ENCODE data around the gene PRXL2B. TPM values are rescaled to one million over a fixed set of nuclear protein-coding genes. Genes with fewer than 3 reads are reported as not detected.

Gene PRXL2B
- total RNA-seq, 4 donors from 2014 or later, result 8.2 to 33.9 (median 11.3) TPM

DNA sequence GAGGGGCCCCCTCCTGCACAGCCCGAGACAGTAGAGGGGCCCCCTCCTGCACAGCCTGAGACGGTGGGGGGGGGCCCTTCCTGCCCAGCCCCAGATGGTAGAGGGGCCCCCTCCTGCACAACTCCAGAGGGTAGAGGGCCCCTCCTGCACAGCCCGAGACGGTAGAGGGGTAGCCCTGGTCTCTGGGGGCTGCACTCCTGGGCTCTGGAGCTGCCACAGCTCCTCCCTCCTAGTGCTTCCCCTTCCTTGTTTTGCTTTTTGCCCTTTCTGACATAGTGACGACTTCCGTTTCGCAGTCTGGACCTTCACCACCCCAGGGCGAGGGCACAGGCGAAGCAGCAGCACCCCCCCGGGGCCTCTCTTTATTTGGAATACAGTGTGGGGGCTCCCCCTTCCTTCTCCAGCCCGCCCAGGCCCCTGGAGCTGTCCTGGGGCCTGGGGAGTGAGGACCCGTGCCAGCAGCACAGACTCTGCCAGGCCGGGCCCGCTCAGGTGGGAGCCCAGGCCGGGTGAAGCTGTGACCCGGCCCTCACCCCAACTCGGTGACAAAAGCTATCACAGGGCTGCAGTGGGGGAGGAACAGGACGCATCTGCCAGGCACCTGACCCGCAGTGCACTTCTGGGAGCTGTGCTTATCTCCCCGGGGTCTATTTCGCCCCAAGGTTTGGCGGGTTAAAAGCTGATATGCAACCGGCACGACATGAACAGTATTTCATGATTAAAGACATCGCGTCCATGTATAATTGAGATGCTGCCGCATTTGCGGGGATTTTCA, 1.1 kb upstream of the PRXL2B start:
- peaks cover 0 to 20% (median 0%) of the 10 kb centered on the region in 3 donors for H3K36me3 ChIP-seq
- peaks cover 0 to 6% (median 0%) of the 10 kb centered on the region in 4 donors for H3K27me3 ChIP-seq
- DNase-seq, result peak; percentile 61
- peak overlapping the region; percentile 64 to 90 (median 84) for H3K4me3 ChIP-seq
- H3K4me1 ChIP-seq, result peaks cover 29 to 53% (median 36%) of the 10 kb centered on the region in 3 donors
- intact Hi-C loops (cut with DNase I), result no loop called here
- WGBS, 2 donors, result 0 to 4% methylated on average over 3 to 8 of the region's 28 CpGs
- peak in 2 of 4 donors; percentile 53 to 84 for TF ChIP-seq POLR2A (IDR thresholded peaks at IDR 0.05)
- TF ChIP-seq, protein P1, sequence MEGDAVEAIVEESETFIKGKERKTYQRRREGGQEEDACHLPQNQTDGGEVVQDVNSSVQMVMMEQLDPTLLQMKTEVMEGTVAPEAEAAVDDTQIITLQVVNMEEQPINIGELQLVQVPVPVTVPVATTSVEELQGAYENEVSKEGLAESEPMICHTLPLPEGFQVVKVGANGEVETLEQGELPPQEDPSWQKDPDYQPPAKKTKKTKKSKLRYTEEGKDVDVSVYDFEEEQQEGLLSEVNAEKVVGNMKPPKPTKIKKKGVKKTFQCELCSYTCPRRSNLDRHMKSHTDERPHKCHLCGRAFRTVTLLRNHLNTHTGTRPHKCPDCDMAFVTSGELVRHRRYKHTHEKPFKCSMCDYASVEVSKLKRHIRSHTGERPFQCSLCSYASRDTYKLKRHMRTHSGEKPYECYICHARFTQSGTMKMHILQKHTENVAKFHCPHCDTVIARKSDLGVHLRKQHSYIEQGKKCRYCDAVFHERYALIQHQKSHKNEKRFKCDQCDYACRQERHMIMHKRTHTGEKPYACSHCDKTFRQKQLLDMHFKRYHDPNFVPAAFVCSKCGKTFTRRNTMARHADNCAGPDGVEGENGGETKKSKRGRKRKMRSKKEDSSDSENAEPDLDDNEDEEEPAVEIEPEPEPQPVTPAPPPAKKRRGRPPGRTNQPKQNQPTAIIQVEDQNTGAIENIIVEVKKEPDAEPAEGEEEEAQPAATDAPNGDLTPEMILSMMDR (IDR thresholded peaks at IDR 0.05), result peak in 1 of 6 experiments; percentile 8
- H3K9me3 ChIP-seq, result no peaks in the 10 kb centered on the region
- peak overlapping the region; percentile 97 to 99 (median 98) for H3K27ac ChIP-seq

DNA sequence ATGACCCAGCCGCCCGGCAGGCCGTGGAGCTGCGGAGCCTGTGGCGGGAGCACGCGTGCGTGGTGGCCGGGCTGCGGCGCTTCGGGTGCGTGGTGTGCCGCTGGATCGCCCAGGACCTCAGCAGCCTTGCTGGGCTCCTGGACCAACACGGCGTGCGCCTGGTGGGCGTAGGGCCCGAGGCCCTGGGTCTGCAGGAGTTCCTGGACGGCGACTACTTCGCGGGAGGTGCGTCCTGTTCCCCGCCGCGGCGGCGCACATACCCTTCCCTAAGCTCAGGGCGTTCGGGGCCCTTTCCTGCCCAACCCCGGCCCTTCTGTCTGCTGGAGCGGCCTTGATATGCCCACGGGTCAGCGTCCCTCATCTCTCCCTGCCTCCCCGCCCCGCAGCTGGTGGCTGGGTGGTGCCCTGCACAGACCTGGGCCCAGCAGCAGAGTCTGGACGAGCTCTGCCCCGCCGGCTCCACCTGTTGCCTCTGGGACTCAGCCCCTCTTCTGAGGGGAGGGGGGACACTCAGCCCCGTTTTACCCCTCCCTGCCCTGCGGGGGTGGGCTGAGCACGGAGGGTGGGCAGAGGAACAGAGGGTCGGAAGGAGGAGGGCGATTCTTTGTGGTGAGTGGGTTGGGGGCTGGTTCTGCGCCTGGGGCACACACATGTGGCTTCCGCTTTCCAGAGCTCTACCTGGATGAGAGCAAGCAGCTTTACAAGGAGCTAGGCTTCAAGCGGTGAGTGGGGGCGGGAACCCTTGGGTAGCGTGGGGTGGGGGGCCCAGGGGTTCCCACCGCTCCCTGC, 688 bp downstream of the PRXL2B start:
- intact Hi-C loops (cut with DNase I), result no loop called here
- peak overlapping the region; percentile 64 to 90 (median 84) for H3K4me3 ChIP-seq
- no peak for DNase-seq
- H3K9me3 ChIP-seq, result no peaks in the 10 kb centered on the region
- no peak for TF ChIP-seq POLR2A (IDR thresholded peaks at IDR 0.05)
- TF ChIP-seq, protein P1 (IDR thresholded peaks at IDR 0.05), result no peak
- WGBS, 2 donors, result 83% methylated on average over 1 of the region's 52 CpGs; no CpG with 5 or more reads in 1 of the 2 donors
- no peaks in the 10 kb centered on the region for H3K27me3 ChIP-seq
- H3K36me3 ChIP-seq, result peaks cover 0 to 20% (median 0%) of the 10 kb centered on the region in 3 donors
- H3K4me1 ChIP-seq, result peaks cover 29 to 58% (median 36%) of the 10 kb centered on the region in 3 donors
- peak overlapping the region; percentile 97 to 99 (median 98) for H3K27ac ChIP-seq

DNA sequence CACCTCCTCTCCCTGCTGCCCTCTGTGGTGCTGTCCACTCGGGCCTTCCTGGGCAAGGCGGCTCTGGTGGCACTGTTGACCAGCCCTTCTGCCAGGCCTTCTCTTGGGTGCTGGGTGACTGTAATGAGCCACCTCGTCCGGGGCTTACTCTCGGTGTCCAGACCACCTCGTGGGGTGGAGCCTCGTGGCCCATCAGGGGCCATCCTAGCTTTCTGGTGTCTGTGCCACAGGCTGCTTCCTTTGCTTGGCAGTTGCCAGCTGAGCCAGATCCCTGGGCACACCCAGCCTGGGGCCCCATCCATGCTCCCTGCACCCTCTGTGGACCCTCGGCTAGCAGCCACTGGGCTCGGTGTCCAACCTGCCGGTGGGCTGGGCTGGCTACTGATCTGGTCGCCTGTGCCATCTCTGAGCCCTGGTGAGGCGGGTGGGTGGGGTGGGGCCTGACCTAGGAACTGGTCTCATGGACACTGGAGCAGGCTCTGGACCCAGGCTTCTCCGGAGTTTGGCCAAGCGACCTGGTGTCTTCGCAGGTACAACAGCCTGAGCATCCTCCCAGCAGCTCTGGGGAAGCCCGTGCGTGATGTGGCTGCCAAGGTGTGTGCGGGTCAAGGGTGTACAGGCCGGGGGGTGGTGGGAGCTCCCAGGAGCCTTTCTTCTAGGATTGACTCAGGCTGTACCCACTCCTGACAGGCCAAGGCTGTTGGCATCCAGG, 1.4 kb downstream of the PRXL2B start:
- peak overlapping the region; percentile 64 to 90 (median 84) for H3K4me3 ChIP-seq
- no peaks in the 10 kb centered on the region for H3K9me3 ChIP-seq
- intact Hi-C loops (cut with DNase I), result no loop called here
- H3K27me3 ChIP-seq, result no peaks in the 10 kb centered on the region
- H3K27ac ChIP-seq, result peak overlapping the region in 1 of 4 donors; percentile 97
- H3K4me1 ChIP-seq, result peaks cover 29 to 66% (median 36%) of the 10 kb centered on the region in 3 donors
- no peak for TF ChIP-seq POLR2A (IDR thresholded peaks at IDR 0.05)
- TF ChIP-seq, protein P1 (IDR thresholded peaks at IDR 0.05), result no peak
- peaks cover 0 to 20% (median 0%) of the 10 kb centered on the region in 3 donors for H3K36me3 ChIP-seq
- 73 to 100% methylated on average over 3 to 4 of the region's 19 CpGs for WGBS, 2 donors
- no peak for DNase-seq

DNA sequence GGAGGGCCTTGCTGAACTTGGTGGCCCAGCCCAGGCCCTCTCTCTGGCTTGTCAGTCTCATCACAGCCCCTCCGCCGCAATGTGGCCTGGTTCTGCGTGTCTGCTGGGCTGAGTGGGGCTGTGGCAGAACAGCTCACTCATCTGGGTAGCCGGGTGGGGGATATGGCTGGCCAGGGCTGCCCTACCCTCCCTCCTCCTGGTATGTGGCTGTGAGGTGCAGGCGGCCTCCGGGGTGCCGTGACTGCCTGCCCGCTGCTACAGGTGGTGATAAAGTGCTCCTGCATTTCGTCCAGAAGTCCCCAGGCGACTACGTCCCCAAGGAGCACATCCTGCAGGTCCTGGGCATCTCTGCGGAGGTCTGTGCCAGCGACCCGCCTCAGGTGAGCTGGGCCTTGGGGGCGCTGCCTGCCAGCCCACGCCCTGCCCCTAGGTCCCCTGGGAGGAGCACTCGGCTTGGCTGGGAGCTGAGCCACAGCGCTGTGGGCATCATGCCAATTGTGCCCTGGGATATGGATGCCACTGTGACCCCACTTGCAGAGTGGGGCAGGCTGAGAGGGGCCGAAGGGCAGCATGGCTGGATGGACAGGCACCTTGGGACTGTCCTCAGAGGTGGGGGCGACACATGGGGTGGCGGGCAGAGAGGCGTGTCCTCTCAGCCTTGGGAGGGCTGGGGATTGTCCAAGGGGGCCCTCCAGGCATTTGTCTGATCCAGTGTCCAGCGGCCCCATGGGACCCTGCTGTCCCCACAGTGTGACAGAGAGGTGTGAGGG, 2.3 kb downstream of the PRXL2B start:
- peaks cover 0 to 20% (median 0%) of the 10 kb centered on the region in 3 donors for H3K36me3 ChIP-seq
- intact Hi-C loops (cut with DNase I), result no loop called here
- no peaks in the 10 kb centered on the region for H3K27me3 ChIP-seq
- H3K4me3 ChIP-seq, result no peak overlapping the region
- H3K4me1 ChIP-seq, result peaks cover 31 to 66% (median 31%) of the 10 kb centered on the region in 3 donors
- no peak for DNase-seq
- TF ChIP-seq, protein P1 (IDR thresholded peaks at IDR 0.05), result no peak
- no peak for TF ChIP-seq POLR2A (IDR thresholded peaks at IDR 0.05)
- H3K27ac ChIP-seq, result no peak overlapping the region
- WGBS, 2 donors, result 74 to 100% methylated on average over 3 of the region's 23 CpGs
- H3K9me3 ChIP-seq, result no peaks in the 10 kb centered on the region
